Choroid plexus epithelial cell (primary cell): ENCODE measurements around the gene NUP214.

Source experiments
- DNase-seq: peaks from one replicate; pipeline ENCODE4 v3.0.0-alpha.2; 2010; ENCODE audit warnings: low read depth
- H3K4me3 ChIP-seq: 2 replicates; pipeline ENCODE4 v1.5.1; 2011; ENCODE audit warnings: low read depth, mild to moderate bottlenecking, control low read depth, low read length, moderate library complexity
- TF ChIP-seq, protein P1 (sequence below): conservative IDR thresholded peaks from 2 replicates; pipeline ENCODE4 v1.5.1; 2011; ENCODE audit warnings: low read depth, mild to moderate bottlenecking, control low read depth, inconsistent platforms, low read length, moderate library complexity

NUP214 gene

DNA sequence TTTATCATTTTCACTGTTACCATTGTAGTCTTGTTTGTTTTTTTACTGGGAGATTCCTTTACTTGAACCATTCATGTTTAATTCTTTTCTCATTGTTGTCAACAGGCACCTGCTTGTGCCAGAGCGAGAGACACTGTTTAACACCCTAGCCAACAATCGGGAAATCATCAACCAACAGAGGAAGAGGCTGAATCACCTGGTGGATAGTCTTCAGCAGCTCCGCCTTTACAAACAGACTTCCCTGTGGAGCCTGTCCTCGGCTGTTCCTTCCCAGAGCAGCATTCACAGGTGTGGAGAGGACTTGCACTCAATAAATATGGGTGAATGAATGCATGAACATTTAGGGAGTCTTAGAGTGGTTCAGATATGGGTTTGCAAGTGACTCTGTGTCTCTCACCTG, 37.5 kb downstream of the NUP214 start:
- H3K4me3 ChIP-seq, result no peak overlapping the region
- TF ChIP-seq, protein P1, sequence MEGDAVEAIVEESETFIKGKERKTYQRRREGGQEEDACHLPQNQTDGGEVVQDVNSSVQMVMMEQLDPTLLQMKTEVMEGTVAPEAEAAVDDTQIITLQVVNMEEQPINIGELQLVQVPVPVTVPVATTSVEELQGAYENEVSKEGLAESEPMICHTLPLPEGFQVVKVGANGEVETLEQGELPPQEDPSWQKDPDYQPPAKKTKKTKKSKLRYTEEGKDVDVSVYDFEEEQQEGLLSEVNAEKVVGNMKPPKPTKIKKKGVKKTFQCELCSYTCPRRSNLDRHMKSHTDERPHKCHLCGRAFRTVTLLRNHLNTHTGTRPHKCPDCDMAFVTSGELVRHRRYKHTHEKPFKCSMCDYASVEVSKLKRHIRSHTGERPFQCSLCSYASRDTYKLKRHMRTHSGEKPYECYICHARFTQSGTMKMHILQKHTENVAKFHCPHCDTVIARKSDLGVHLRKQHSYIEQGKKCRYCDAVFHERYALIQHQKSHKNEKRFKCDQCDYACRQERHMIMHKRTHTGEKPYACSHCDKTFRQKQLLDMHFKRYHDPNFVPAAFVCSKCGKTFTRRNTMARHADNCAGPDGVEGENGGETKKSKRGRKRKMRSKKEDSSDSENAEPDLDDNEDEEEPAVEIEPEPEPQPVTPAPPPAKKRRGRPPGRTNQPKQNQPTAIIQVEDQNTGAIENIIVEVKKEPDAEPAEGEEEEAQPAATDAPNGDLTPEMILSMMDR, result no peak
- no peak for DNase-seq

DNA sequence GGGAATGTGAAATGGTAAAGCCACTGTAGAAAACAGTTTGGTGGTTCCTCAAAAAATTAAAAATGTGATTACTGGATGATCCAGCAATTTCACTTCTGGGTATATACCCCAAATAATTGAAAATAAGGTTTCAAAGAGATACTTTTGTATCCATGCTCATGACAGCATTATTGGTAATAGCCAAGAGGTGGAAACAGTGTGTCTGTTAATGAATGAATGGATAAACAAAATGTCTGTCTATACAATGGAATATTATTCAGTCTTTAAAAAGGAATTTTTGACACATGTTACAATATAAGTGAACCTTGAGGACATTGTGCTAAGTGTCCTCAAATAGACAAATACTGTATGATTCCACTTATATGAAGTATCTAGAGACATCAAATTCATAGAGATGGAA, 40.1 kb downstream of the NUP214 start:
- H3K4me3 ChIP-seq, result no peak overlapping the region
- no peak for DNase-seq
- TF ChIP-seq, protein P1, result no peak

DNA sequence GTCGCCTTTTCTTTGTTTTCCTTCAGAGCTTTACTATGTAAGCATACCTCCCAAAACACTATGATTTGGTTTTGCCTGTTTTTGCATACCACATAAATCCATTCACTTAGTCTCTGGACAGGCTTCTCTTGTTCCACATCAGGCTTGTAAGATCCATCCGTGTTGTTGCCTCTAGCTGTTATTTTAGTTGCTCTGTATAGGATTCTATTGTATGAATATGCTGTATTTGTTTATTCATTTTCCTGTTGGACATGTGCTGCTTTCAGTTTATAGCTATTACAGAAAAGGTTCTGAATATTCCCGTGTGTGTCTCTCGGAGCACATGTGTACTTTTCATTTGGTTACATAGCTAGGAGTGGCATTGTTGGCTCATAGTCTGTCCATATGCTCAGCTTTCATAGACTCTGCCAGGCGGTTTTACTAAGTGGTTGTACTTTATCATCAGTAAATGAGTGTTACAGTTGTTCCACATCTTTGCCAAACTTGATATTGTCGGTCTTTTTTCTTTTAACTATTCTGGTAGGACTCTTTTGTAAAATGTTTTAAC, 41.8 kb downstream of the NUP214 start:
- DNase-seq, result no peak
- H3K4me3 ChIP-seq, result no peak overlapping the region
- TF ChIP-seq, protein P1, result no peak

DNA sequence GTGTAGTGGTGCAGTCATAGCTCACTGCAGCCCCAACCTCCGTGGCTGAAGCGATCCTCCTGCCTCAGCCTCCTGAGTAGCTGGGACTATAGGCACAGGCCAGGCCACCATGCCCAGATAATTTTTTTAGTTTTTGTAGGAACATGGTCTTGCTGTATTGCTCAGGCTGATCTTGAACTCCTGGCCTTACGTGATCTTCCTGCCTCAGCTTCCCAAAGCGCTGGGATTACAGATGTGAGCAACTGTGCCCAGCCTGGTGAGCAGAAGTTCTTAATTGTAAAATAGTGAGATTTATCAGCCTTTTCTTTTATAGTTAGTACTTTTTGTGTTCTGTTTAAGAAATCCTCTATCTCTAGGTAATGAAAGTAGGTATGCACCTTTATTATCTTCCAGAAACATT, 42.5 kb downstream of the NUP214 start:
- no peak for DNase-seq
- TF ChIP-seq, protein P1, result no peak
- H3K4me3 ChIP-seq, result no peak overlapping the region

DNA sequence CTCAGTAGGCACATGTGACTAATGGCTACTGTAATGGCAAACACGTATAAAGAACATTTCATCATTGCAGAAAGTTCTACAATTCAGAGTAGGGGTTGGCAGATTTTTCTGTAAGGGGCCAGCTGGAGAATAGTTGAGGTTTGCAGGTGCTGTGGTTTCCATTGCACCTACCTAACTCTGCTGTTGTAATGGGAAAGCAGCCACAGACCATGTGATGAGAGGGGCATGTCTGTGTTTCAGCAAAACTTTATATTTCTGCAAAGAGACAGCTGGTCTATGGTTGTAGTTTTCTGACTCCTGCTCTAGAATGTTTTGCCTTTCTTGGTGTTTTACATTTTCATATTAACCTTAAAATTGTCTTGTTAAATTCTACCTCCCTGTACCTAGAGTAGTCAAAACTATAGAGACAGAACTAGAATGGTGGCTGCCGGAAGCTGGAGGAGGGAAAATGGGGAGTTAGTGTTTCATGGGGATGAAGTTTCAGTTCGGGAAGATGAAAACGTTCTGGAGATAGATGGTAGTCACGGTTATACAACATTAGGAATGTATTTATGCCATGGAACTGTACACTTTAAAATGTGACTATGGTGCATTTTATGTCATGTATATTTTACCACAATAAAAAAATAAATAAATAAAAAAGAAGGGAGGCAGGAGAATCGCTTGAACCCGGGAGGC, 44.3 kb downstream of the NUP214 start:
- no peak overlapping the region for H3K4me3 ChIP-seq
- no peak for DNase-seq
- TF ChIP-seq, protein P1, result no peak

DNA sequence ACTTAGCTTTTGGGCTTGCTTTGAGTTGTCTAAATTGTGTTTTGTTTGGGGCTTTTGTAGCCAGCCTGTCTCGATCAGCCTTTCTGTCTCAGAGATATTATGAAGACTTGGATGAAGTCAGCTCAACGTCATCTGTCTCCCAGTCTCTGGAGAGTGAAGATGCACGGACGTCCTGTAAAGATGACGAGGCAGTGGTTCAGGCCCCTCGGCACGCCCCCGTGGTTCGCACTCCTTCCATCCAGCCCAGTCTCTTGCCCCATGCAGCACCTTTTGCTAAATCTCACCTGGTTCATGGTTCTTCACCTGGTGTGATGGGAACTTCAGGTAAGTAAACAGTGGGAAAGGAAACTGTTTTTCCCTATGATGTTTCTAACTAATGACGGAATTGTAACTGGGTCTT, 48.6 kb downstream of the NUP214 start:
- TF ChIP-seq, protein P1, result no peak
- H3K4me3 ChIP-seq, result no peak overlapping the region
- no peak for DNase-seq

DNA sequence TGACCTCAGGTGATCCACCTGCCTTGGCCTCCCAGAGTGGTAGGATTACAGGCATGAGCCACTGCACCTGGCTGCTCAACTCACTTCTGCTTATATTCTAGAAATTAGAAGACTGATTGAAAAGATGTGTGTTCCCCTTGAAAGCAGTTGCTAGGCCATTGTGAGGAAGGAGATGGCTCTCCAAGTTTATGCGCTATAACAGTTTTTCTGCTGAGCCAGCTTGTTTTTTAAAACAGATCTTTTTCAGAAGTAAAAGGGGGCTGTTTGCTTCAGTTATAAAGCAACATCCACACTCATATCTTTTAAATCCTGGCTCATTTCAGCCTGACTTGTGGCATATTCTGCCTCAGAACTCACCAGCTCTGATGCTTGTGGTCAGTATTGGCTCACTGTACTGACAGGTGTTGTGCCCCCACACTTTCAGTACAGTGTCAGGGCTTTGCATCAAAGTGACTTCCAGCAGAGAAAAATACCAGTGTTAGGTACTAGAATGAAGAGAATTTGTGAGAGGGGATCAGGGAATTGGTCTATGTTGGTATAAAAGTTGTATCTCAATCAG, 49.4 kb downstream of the NUP214 start:
- DNase-seq, result no peak
- no peak overlapping the region for H3K4me3 ChIP-seq
- TF ChIP-seq, protein P1, result no peak
